Measurements from ENCODE around the gene NOXRED1. TPM values are rescaled to one million over a fixed set of nuclear protein-coding genes. Genes with fewer than 3 reads are reported as not detected.

NOXRED1 gene
- 1.2 and 1.6 TPM in 2 replicates for total RNA-seq (2022)
- Bru-seq, nascent RNA = percentile 52 among the genes with signal in this experiment
- percentile 51 among the genes with signal in this experiment for BruChase-seq, experiment 1, labeled RNA remaining after a 6-hour chase
- percentile 49 among the genes with signal in this experiment for BruChase-seq, experiment 2, labeled RNA remaining after a 2-hour chase
- long read RNA-seq = 0 reads

- Mint-ChIP-seq H3K27me3 (ENCODE audit: unreplicated experiment) (no peaks in the 10 kb centered on the region), H3K36me3 (ENCODE audit: insufficient read depth, unreplicated experiment) (peaks cover 15% of the 10 kb centered on the region), H3K4me1 (ENCODE audit: low read depth, unreplicated experiment) (peaks cover 12% of the 10 kb centered on the region), H3K4me3 (ENCODE audit: low read depth, unreplicated experiment) (no peak within 1 kb of the TSS), H3K27ac (ENCODE audit: unreplicated experiment) (no peak within 1 kb of the TSS), H3K9me3 (ENCODE audit: low read depth, unreplicated experiment) (peaks cover 3% of the 10 kb centered on the region)
- no peak for DNase-seq
- CTCF ChIA-PET = no interaction called here
- intact Hi-C loops (cut with micrococcal nuclease; ENCODE audit: unreplicated experiment) = no loop called here
- no peak for TF ChIP-seq CTCF (IDR thresholded peaks at IDR 0.05; ENCODE audit: unreplicated experiment)
- BruUV-seq (replicated peaks) = no TSS peak
Measured at GRCh38 chr14:77423423-77423822, at the start of gene NOXRED1. TSS of gene NOXRED1 (minus strand) at chr14:77423523. CDS start at chr14:77422889, 634 bp downstream.

- DNase-seq = no peak
- TF ChIP-seq CTCF (IDR thresholded peaks at IDR 0.05; ENCODE audit: unreplicated experiment) = no peak
- Mint-ChIP-seq H3K27ac (ENCODE audit: unreplicated experiment) (no peak overlapping the region), H3K9me3 (ENCODE audit: low read depth, unreplicated experiment) (no peaks in the 10 kb centered on the region), H3K36me3 (ENCODE audit: insufficient read depth, unreplicated experiment) (peaks cover 21% of the 10 kb centered on the region), H3K27me3 (ENCODE audit: unreplicated experiment) (peaks cover 37% of the 10 kb centered on the region), H3K4me1 (ENCODE audit: low read depth, unreplicated experiment) (no peaks in the 10 kb centered on the region), H3K4me3 (ENCODE audit: low read depth, unreplicated experiment) (no peak overlapping the region)
- CTCF ChIA-PET = no interaction called here
- intact Hi-C loops (cut with micrococcal nuclease; ENCODE audit: unreplicated experiment) = no loop called here
- no TSS peak for BruUV-seq (replicated peaks)
Measured at GRCh38 chr14:77470224-77470870, 47.0 kb upstream of the NOXRED1 start.

GRCh38 chr14:77469539-77469938, 46.2 kb upstream of the NOXRED1 start:
- Mint-ChIP-seq H3K27ac (ENCODE audit: unreplicated experiment) (no peak overlapping the region), H3K4me1 (ENCODE audit: low read depth, unreplicated experiment) (no peaks in the 10 kb centered on the region), H3K27me3 (ENCODE audit: unreplicated experiment) (peaks cover 29% of the 10 kb centered on the region), H3K4me3 (ENCODE audit: low read depth, unreplicated experiment) (no peak overlapping the region), H3K9me3 (ENCODE audit: low read depth, unreplicated experiment) (no peaks in the 10 kb centered on the region), H3K36me3 (ENCODE audit: insufficient read depth, unreplicated experiment) (peaks cover 21% of the 10 kb centered on the region)
- DNase-seq = no peak
- no TSS peak for BruUV-seq (replicated peaks)
- intact Hi-C loops (cut with micrococcal nuclease; ENCODE audit: unreplicated experiment) = no loop called here
- no peak for TF ChIP-seq CTCF (IDR thresholded peaks at IDR 0.05; ENCODE audit: unreplicated experiment)
- CTCF ChIA-PET = interaction anchor here (1.2 kb wide), 1 partner anchor 148 kb away, joined by 8 read pairs; the partner anchor contains the start of genes GSTZ1 and POMT2

GRCh38 chr14:77469067-77469505, 45.8 kb upstream of the NOXRED1 start:
- DNase-seq = no peak
- intact Hi-C loops (cut with micrococcal nuclease; ENCODE audit: unreplicated experiment) = no loop called here
- Mint-ChIP-seq H3K4me3 (ENCODE audit: low read depth, unreplicated experiment) (no peak overlapping the region), H3K9me3 (ENCODE audit: low read depth, unreplicated experiment) (no peaks in the 10 kb centered on the region), H3K36me3 (ENCODE audit: insufficient read depth, unreplicated experiment) (peaks cover 23% of the 10 kb centered on the region), H3K27me3 (ENCODE audit: unreplicated experiment) (peaks cover 25% of the 10 kb centered on the region), H3K27ac (ENCODE audit: unreplicated experiment) (no peak overlapping the region), H3K4me1 (ENCODE audit: low read depth, unreplicated experiment) (no peaks in the 10 kb centered on the region)
- TF ChIP-seq CTCF (IDR thresholded peaks at IDR 0.05; ENCODE audit: unreplicated experiment) = no peak
- BruUV-seq (replicated peaks) = no TSS peak
- CTCF ChIA-PET = interaction anchor here (1.2 kb wide), 1 partner anchor 148 kb away, joined by 8 read pairs; the partner anchor contains the start of genes GSTZ1 and POMT2

All from Calu3 (cell line).